GM19023 (cell line): ENCODE data around the gene E2F2.
"Not testable (repeated sequence)": the region's sequence is repeated elsewhere in the genome, so short reads cannot be mapped to it uniquely, and the experiment has no call there.

Source experiments
- ATAC-seq: cut with Tn5 transposase; IDR thresholded peaks from one replicate; pipeline ENCODE4 v1.9.1; 2021; ENCODE audit warnings: mild to moderate bottlenecking, moderate library complexity; ENCODE audit not compliant: unreplicated experiment

Gene E2F2

DNA sequence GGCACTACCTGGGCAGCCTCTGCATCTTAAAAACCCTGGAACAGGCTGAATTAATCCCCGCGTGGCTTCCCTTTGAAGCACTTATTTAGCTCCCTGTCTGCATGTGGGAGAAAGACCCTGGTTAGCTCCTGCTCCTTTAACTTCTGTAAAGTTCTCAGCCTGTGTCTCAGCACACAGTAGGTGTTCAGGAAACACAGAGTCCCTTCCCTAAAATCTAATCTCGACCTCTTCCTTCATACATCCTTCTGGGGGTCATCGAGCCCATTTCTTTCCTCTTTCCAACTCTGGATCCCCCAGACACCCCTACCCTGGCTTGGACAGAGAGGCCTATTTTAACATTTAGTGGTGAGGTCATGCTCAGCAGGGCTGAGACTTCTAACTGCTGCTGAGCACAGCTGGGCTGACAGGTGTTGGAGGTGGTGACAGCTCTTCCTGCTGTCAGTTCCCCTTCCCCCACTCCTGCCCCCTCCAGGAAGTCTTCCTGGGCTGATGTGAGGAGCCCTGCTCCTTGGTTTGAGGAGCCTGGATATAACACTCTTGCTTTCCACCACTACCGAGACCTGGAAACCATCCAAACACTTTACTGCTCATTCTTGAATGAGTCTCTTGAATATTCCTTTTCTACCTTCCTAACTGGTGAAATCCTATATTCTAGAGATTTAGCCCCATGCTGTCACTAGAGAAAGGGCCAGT lies 5.3 kb downstream of the E2F2 start:
- no peak for ATAC-seq

DNA sequence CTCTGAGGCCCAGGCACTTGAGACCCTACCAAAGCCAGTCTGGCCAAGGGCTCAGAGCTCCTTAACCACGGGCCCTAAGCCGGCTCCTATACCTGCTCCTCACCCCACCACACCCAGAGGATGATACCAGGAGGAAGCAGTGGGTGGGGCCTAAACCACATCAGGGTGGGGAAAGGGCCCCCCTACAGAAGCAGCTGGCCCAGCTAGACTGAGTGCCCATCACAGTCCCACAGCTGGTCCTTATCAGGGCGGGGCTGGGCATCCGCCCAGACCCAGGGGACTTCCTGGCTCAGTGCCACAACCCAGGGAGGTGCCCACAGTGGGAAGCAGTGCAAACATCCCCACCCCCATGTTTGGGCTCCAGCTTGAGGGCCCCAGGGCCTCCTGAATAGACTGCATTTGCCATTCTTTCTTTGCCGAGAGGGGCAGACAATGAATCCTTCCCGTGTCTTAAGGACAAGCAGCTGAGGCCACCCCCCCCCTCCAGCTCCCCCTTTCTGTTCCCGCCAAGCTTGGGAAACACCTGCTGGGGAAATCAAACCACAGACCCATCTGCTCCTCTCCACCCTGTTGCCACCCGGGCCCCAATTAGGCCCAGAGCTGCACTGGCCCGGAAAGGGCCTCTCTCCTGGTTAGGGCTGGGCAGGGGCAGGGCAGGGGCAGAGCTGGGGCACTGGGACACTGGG lies 6.2 kb downstream of the E2F2 start:
- no peak for ATAC-seq

DNA sequence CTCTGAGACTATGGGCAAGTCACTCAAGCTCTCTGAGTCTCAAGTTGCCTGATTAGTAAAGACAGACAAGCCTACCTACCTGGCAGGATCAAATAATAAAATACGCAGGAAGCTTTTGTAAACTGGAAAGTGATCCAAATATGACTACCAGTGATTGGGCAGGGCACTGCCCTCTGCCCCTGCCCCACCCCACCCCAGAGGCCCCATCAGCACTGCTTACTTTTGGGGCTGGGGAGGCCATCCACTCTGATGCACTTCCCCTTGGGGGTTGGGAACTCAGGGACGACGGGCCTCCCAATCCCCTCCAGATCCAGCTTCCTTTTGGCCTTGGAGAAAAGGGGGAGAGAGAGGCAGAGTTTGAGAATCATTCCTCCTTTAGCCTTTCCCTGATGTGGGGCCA lies 6.9 kb downstream of the E2F2 start:
- no peak for ATAC-seq

DNA sequence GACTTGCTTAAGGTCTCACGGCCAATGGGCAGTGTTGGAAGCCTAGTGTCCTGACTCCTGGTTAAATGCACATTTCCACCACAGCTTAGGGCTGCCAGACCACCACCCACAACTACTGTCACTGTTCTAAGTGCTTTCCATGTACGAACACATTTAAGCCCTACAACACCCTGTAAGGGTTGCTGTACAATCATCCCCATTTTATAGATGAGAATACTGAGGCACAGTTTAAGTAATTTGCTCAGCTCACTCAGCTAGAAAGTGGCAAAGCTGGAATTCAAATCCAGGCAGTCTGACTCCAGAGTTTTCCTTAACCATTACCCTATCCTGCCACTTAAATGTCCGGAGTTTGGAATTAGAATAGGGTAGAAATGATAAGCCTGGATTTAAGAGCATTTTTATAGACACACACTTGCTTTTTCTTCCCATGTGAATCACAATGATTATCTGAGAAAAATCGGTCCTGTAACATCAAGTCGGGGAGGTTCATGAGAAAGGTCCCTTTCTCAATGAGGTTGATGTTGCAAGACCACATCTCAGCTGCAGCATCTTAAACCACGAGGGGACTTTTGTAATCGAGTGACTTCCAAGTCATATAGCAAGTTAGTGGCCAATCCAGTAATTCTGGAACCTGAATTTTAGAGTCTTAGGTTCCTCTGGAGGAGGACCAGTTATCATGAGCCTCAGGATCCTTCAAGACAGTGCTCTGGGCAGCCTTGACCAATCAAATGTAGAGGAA lies 8.6 kb downstream of the E2F2 start:
- no peak for ATAC-seq

DNA sequence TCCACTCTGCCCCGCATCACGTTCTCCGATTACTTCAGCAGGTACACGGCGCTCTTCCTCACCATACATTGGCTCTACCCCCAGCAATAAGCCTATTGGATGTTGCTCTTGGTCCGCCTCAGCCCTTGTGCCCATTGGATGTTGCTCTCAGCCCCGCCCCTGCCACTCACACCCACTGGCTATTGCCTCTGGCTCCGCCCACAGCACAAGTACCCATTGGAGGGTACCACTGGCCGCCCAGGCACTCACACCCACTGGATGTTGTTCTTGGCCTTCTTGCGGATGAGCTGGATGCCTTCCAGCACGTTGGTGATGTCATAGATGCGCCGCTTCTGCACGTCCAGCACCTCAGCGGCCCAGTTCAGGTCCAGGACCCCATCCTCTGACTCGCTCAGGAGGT lies 9.4 kb downstream of the E2F2 start:
- no peak for ATAC-seq

DNA sequence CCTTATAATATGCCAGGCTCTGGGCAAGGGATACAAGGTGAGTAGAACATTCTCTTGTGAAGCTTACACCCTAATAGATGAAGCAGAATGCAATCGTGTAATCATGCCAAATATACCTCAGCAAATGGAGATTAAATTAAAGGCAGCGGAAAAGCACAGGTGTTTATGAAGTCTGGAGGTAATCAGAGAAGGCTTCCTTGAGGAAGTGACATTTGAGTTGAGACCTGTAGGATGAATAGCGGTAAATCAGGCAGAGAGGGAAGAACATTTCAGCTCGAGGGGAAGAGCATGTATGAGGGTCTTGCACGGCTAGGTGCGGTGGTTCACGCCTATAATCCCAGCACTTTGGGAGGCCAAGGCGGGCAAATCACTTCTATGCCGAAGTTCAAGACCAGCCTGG lies 13.5 kb downstream of the E2F2 start:
- no peak for ATAC-seq

DNA sequence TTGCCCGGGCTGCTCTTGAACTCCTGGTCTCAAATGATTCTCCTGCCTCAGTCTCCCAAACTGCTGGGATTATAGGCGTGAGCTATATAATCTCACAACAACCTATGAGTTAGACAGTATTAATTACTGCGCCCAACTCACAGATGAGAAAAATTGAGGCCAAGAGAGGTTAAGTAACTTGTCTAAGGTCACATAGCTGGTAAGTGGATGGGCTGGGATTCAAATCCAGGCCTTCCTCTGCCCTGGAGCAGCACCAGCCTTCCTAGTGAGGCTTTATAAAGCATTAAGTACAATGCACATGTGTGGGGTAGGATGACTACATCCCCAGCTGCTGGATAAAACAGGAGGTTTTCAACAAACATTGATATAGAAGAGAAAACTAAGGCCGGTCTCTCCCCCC lies 15.1 kb downstream of the E2F2 start:
- ATAC-seq, result no peak

DNA sequence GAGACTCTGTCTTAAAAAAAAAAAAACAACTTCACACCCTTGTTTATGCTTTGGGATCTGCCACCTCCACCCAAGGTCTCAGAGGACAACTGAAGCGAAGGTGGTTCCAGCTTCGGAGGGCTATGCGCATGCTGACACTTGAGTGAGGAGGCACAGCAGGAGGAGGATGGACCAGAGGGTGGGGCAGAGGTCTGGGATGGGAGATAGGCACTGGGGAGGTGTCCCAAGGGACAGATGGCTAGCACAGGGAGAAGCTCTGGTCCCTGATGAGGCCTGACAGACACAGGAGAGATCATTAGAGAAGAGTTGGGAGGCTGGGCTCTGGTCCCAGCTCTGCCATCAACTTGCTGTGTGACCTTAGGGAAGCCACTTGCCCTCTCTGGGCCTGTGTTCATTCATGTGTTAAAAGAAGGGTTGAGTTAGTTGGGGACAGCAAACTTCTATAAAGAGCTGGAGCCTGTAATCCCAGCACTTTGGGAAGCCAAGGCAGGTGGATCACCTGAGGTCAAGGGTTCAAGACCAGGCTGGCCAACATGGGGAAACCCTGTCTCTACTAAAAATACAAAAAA lies 16.8 kb downstream of the E2F2 start:
- no peak for ATAC-seq

DNA sequence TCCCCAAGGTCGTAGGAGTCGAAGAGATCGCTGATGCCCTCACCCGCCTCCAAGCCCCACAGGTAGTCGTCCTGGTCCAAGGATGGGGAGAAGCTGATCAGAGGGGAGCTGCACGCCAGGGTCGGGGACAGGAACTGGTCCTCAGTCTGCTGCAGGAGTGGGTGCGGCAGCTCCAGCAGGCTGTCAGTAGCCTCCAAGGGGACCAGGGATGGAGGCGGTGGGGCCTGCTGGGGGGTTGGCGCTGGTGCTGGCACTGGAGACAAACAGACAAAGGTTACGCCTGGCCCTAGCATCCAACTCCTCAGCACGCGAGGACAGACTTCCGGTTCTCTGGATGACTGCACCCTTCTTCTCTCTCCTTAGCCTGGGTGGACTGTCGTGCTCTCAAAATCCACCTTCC lies 21.1 kb downstream of the E2F2 start:
- no peak for ATAC-seq

DNA sequence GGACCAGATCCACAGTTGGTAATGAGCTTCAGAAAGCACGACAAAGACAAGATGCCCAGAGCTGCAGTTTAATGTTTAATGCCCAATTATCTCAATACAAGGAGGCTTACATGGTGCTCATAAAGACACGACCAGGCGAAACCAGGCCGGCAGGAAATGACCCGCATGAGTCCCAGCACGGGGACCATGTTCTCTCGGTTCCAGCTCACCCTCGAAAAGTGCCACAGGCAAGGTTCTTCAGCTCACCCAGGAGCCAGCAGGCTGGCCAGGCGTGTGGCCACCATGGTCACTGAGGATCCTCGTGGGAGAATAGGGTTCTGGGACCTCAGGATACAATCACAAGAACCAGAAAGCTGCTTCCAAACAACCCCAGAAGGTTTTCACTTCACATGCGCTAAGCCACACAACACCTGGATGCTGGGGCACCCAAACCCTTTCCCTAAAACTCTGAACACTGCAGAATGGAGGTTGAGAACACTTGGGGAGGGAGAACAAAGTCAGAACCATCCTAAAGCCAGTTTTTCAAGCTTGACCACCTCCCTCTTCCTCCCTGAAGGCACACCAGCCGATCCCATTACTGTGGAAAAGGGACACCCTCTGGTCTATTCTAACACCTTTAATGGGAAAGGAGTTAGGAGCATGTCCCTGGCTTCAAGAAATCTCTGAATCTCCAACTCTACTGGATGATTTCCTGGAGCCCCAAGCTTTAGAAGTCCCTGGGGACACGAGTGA lies 24.5 kb downstream of the E2F2 start:
- no peak for ATAC-seq

DNA sequence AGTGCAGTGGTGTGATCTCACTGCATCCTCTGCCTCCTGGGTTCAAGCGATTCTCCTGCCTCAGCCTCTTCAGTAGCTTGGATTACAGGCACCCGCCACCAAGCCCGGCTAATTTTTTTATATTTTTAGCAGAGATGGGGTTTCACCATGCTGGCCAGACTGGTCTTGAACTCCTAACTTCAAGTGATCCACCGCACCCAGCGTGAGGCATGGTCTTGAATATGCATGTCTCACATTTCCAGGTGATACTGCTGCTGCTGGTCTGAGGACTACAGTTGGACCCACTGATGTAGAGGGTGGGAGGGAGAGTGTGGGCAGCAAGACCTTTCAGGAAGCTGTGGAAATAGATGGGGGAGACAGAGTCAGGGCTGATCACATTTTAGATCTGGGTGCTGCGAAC lies 25.2 kb downstream of the E2F2 start:
- ATAC-seq, result no peak

DNA sequence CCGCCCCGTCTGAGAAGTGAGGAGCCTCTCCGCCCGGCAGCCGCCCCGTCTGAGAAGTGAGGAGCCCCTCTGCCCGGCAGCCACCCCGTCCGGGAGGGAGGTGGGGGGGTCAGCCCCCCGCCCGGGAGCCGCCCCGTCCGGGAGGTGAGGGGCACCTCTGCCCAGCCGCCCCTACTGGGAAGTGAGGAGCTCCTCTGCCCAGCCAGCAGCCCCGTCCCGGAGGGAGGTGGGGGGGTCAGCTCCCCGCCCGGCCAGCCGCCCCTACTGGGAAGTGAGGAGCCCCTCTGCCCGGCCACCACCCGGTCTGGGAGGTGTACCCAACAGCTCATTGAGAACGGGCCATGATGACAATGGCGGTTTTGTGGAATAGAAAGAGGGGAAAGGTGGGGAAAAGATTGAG lies 26.9 kb downstream of the E2F2 start:
- not testable (repeated sequence) for ATAC-seq

DNA sequence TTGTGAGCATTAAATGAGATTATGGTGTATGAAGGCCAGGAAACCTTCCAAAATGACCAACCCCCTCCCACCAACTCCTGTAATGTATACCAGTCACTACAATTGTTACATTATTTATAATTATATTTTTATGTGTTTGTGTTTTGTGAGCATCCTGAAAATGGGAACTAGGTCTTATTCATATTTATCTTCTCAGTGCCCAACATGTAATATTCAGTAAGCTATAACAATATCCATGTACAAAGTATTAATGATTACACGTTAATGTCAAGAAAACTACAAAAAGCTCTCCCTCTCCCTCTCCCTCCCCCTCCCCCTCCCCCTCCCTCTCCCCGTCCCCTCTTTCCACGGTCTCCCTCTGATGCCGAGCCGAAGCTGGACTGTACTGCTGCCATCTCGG lies 28.1 kb downstream of the E2F2 start:
- no peak for ATAC-seq

DNA sequence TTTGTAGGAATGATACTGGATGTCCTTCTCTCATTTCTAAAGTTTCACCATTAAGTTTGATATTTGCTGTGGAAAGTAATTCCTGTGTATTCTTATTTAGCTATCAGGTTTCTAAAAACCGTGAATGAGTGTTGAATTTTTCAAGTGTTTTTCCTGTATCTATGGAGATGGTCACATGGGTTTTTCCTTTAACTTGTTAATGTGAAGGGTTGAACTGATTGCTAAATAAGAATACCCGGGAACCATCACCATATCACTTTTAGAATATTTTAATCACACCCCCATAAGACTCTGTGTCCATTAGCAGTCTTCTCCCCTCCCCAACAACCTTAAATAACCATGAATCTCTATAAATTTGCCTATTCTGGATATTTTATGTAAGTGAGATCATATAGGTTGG lies 30.6 kb downstream of the E2F2 start:
- no peak for ATAC-seq

DNA sequence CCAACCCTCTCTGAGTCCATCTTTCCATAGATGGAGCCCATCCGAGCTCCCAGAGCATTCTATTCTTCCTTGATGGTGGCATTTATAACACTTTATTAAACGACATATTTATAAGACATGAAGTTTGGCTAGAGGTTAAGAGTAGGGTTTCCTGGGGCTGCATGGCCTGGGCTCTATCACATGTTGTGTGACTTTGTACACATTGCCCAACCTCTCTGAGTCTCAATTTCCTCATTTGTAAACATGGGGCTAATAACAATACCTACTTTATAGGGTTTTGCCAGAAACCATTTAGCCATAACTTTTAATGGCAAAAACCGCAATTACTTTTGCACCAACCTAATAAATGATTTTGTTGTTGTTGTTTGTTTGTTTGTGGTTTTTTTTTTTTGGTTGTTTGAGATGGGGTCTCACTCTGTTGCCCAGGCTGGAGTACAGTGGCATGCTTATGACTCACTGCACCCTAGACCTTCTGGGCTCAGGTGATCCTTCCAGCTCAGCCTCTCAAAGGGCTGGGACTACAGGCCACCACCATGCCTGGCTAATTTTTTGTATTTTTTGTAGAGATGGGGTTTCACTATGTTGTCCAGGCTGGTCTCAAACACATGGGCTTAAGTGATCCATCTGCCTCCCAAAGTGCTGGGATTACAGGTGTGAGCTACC lies 33.1 kb downstream of the E2F2 start:
- ATAC-seq, result no peak

DNA sequence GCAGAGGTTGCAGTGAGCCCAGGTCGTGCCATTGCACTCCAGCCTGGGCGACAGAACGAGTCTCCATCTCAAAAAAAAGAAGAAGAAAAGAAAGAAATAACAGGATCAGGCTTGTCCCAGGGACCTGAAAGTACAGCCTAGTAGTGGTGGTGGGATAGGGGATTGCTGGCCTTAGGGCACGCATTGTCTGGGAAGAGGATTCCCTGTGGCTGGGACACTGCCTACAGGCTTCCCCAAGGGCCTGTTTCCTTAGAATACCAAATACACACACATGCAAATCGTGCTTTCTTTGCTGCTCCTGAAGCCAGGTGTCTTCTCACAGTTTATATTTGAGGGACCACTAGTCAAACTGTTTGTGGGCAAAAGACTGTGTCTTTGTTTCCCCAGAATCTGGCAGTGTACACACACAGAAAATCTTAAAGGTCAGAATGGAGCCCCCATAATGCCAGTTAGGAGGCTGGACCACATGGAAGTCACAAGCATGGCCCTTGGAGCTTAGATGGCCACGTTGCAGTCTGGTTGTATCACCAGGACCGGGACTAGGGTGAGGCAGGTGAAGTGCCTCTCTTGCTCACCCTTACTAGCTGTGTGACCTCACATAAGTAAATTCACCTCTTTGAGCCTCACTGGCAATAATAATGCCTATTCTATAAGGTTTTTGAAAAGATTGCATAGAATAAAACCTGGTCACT lies 34.4 kb downstream of the E2F2 start:
- no peak for ATAC-seq

DNA sequence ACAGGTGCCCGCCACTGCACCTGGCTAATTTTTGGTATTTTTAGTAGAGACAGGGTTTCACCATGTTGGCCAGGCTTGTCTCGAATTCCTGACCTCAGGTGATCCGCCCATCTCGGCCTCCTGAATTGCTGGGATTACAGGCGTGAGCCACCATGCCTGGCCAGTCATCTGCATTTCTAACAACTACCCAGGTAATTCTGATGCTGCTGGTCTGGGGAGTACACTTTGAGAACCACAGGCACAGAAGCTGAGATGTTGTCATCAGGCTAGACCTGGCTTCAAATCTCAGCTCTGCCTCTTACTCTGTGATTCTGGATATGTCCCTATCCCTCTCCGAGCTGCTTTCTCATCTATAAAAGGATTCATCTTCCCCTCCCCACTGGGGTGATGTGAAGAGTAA lies 36.2 kb downstream of the E2F2 start:
- not testable (repeated sequence) for ATAC-seq

DNA sequence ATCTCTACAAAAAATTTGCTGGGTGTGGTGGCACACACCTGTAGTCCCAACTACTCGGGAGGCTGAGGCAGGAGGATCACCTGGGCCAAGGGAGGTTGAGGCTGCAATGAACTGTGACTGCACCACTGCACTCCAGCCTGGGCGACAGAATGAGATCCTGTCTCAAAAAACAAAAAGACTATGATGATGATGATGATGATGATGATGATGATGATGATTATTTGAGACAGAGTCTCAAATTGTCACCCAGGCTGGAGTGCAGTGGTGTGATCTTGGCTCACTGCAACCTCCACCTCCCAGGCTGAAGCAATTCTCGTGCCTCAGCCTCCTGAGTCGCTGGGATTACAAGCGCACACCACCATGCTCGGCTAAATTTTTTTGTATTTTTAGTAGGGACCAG lies 38.3 kb downstream of the E2F2 start:
- ATAC-seq, result not testable (repeated sequence)

DNA sequence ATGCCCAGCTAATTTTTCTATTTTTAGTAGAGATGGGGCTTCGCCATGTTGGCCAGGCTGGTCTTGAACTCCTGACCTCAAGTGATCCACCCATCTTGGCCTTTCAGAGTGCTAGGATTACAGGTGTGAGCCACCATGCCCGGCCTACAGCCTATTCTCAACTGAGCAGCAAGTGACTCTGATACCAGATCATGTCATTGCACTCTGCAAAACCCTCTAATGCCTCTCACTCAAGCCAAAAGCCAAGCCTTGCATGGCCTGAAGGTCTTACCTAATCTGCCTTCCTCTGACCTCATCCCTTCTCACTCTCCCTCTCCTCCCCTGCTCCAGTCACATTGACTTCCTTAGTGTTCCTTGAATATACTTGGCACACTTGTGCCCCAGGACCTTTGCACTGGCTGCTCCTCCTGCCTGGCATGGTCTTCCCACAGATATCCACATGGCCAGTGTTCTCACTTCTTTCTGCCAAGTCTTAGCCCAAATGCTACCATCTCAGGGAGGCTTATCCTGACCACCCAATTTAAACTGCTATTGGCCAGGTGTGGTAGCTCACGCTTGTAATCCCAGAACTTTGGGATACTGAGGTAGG lies 38.8 kb downstream of the E2F2 start:
- ATAC-seq, result no peak

DNA sequence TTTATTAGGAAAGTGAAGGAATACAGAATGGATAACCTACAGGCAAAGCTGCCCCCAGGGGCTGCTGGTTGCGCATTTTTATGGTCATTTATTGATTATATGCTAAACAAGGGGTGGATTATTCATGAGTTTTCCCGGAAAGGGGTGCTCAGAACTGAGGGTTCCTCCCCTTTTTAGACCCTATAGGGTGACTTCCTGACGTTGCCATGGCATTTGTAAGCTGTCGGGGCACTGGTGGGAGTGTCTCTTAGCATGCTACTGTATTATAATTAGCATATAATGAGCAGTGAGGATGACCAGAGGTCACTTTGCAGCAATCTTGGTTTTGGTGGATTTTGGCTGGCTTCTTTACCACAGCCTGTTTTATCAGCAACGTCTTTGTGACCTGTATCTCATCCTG lies 41.2 kb downstream of the E2F2 start:
- no peak for ATAC-seq
